Stimulated activated CD8-positive, alpha-beta memory T cell treated with anti-CD3 and anti-CD28 coated beads, Interleukin-12 subunit alpha, Interleukin-12 subunit beta, amount 100 ng/mL, for 1 hour (primary cell): ENCODE measurements around the gene OR6B3.

Experiments used
- DNase-seq: peaks from one replicate; pipeline ENCODE4 v3.0.0-alpha.2; 2020; ENCODE audit warnings: low read depth

OR6B3 gene

GRCh38 chr2:240053173-240054155, at the start of gene OR6B3:
TSS of gene OR6B3 (minus strand) at chr2:240053521.
- DNase-seq, result no peak

- no peak for DNase-seq
These were observed 45.0 kb upstream of the OR6B3 start for GRCh38 chr2:240098349-240098748.

- DNase-seq, result no peak
These were observed 42.5 kb upstream of the OR6B3 start for GRCh38 chr2:240095556-240096523.

GRCh38 chr2:240089306-240089705, 36.0 kb upstream of the OR6B3 start:
- no peak for DNase-seq

GRCh38 chr2:240086563-240086962, 33.2 kb upstream of the OR6B3 start:
- DNase-seq, result no peak

- no peak for DNase-seq
These were observed 25.3 kb upstream of the OR6B3 start for GRCh38 chr2:240078631-240079030.

GRCh38 chr2:240077442-240077841, 24.1 kb upstream of the OR6B3 start:
- DNase-seq, result no peak

GRCh38 chr2:240074545-240074944, 21.2 kb upstream of the OR6B3 start:
- no peak for DNase-seq

GRCh38 chr2:240070907-240071306, 17.6 kb upstream of the OR6B3 start:
- DNase-seq, result no peak

- DNase-seq, result no peak
These were observed 16.5 kb upstream of the OR6B3 start for GRCh38 chr2:240069829-240070228.

GRCh38 chr2:240068193-240068592, 14.9 kb upstream of the OR6B3 start:
- no peak for DNase-seq

- no peak for DNase-seq
These were observed 13.2 kb upstream of the OR6B3 start for GRCh38 chr2:240066489-240066888.

- no peak for DNase-seq
These were observed 11.6 kb upstream of the OR6B3 start for GRCh38 chr2:240064898-240065297.

GRCh38 chr2:240060977-240061591, 7.8 kb upstream of the OR6B3 start:
- peak; percentile 33 for DNase-seq

- DNase-seq, result no peak
These were observed 3.4 kb upstream of the OR6B3 start for GRCh38 chr2:240056678-240057077.

GRCh38 chr2:240055177-240055917, 2.0 kb upstream of the OR6B3 start:
- DNase-seq, result no peak

- DNase-seq, result no peak
These were observed 797 bp downstream of the OR6B3 start for GRCh38 chr2:240052524-240052923.

GRCh38 chr2:240051697-240052096, 1.6 kb downstream of the OR6B3 start:
- DNase-seq, result no peak

GRCh38 chr2:240050278-240050677, 3.0 kb downstream of the OR6B3 start:
- no peak for DNase-seq

- DNase-seq, result no peak
These were observed 5.1 kb downstream of the OR6B3 start for GRCh38 chr2:240048237-240048636.

GRCh38 chr2:240045098-240045497, 8.2 kb downstream of the OR6B3 start:
- DNase-seq, result no peak
